B cell (primary cell): Measurements from ENCODE around the gene SZT2. TPM values are rescaled to one million over a fixed set of nuclear protein-coding genes. Genes with fewer than 3 reads are reported as not detected.

Source experiments
- ATAC-seq: fragments of 200-7000 bp; cut with Tn5 transposase; one replicate; pipeline ENCODE4 v1.10.0; 2021; ENCODE audit warnings: low read depth, mild to moderate bottlenecking, moderate number of reproducible peaks, moderate library complexity
- CTCF ChIA-PET: fragments of 350-600 bp; sonication (Branson Sonifier 250); formaldehyde crosslinking; loops from one replicate; lab custom pipeline; 2021; ENCODE audit warnings: antibody characterized with exemption, inconsistent platforms; lab: Charles Lee
- POLR2A ChIA-PET: fragments of 350-600 bp; sonication (Branson Sonifier 250); formaldehyde crosslinking; loops from one replicate; lab custom pipeline; 2021; ENCODE audit warnings: antibody characterized with exemption; lab: Charles Lee
- DNase-seq: peaks from one replicate; pipeline ENCODE4 v3.0.0; 2013
- H2AFZ ChIP-seq: 2 replicates; pipeline ENCODE4 v1.6.1; 2012; ENCODE audit warnings: mild to moderate bottlenecking, low read depth, low read length; ENCODE audit not compliant: insufficient read depth, poor library complexity, severe bottlenecking
- H3K27ac ChIP-seq, 2 donors: 1 replicate in 1 of 2; 2 replicates in 1 of 2; pipeline ENCODE4 v1.5.1; 2012 to 2013; ENCODE audit warnings: low read length in 2 of 2, mild to moderate bottlenecking in 2 of 2, moderate library complexity in 1 of 2
- H3K27me3 ChIP-seq, 4 experiments: fragments of 200-600 bp in 1 of 4; sonication (generic) in 1 of 4; replicated peaks in 1 of 4; 1 replicate in 2 of 4; 2 replicates in 2 of 4; pipeline versions ENCODE4 v1.6.1 to v1.7.0; 2013 to 2016; ENCODE audit warnings: low read length in 3 of 4, mild to moderate bottlenecking in 2 of 4, mixed read lengths in 1 of 4, moderate library complexity in 1 of 4; ENCODE audit not compliant: insufficient read depth in 4 of 4, control insufficient read depth in 3 of 4; ENCODE audit errors: control extremely low read depth in 1 of 4
- H3K36me3 ChIP-seq, 2 experiments: replicated peaks in 1 of 2; 1 replicate in 1 of 2; 2 replicates in 1 of 2; pipeline versions ENCODE4 v1.6.1 to v1.7.1; 2013; ENCODE audit warnings: low read length in 1 of 2; ENCODE audit not compliant: insufficient read depth in 2 of 2, control insufficient read depth in 1 of 2; ENCODE audit errors: control extremely low read depth in 1 of 2, extremely low read depth in 1 of 2
- H3K4me1 ChIP-seq, 2 donors: fragments of 200-600 bp in 1 of 2; sonication (generic) in 1 of 2; 1 replicate in 1 of 2; 2 replicates in 1 of 2; pipeline versions ENCODE4 v1.5.1 to v1.6.1; 2013 to 2017; ENCODE audit warnings: low read length in 2 of 2; ENCODE audit not compliant: control insufficient read depth in 2 of 2, insufficient read depth in 2 of 2
- H3K4me2 ChIP-seq: replicated peaks from 2 replicates; pipeline ENCODE3; 2012; ENCODE audit warnings: mild to moderate bottlenecking, low read depth, low read length; ENCODE audit not compliant: poor library complexity, severe bottlenecking
- H3K4me3 ChIP-seq, 5 experiments: fragments of 200-600 bp in 1 of 5; sonication (generic) in 1 of 5; 1 replicate in 3 of 5; 2 replicates in 2 of 5; pipeline versions ENCODE4 v1.5.1 to v1.7.0; 2011 to 2016; ENCODE audit warnings: low read length in 4 of 5, mild to moderate bottlenecking in 4 of 5, low read depth in 2 of 5, control low read depth in 1 of 5, moderate library complexity in 1 of 5; ENCODE audit not compliant: insufficient read depth in 1 of 5; ENCODE audit errors: control extremely low read depth in 1 of 5, extremely low read depth in 1 of 5
- H3K79me2 ChIP-seq: fragments of 200-600 bp; sonication (generic); one replicate; pipeline ENCODE4 v1.6.0; 2016; ENCODE audit warnings: low read length; ENCODE audit not compliant: control insufficient read depth, insufficient read depth
- H3K9ac ChIP-seq: fragments of 200-600 bp; sonication (generic); 2 replicates; pipeline ENCODE4 v1.6.1; 2017; ENCODE audit warnings: mild to moderate bottlenecking, low read length, moderate library complexity
- H3K9me3 ChIP-seq, 3 donors: one replicate each; pipeline versions ENCODE4 v1.6.1 to v1.7.1; 2013; ENCODE audit warnings: low read length in 2 of 3; ENCODE audit not compliant: control insufficient read depth in 2 of 3, insufficient read depth in 1 of 3; ENCODE audit errors: control extremely low read depth in 1 of 3
- H4K20me1 ChIP-seq: 2 replicates; pipeline ENCODE4 v1.6.0; 2012; ENCODE audit warnings: mild to moderate bottlenecking, low read length; ENCODE audit not compliant: insufficient read depth, control insufficient read depth, poor library complexity, severe bottlenecking
- H3K27ac Mint-ChIP-seq: one replicate; pipeline ENCODE4 v1.8.0; 2021; ENCODE audit warnings: mixed read lengths
- H3K27me3 Mint-ChIP-seq: one replicate; pipeline ENCODE4 v1.8.0; 2021; ENCODE audit warnings: mixed read lengths
- H3K4me1 Mint-ChIP-seq: one replicate; pipeline ENCODE4 v1.8.0; 2021; ENCODE audit warnings: mixed read lengths
- H3K4me3 Mint-ChIP-seq: one replicate; pipeline ENCODE4 v1.8.0; 2021; ENCODE audit warnings: mixed read lengths
- H3K9me3 Mint-ChIP-seq: one replicate; pipeline ENCODE4 v1.8.0; 2022; ENCODE audit warnings: mixed read lengths; ENCODE audit not compliant: insufficient read depth
- EZH2 ChIP-seq: IDR thresholded peaks from 2 replicates; pipeline ENCODE4 v1.6.1; 2012; ENCODE audit warnings: borderline replicate concordance, low read depth, mild to moderate bottlenecking, moderate library complexity, low read length; ENCODE audit not compliant: insufficient read depth, poor library complexity, severe bottlenecking
- WGBS: methylation state at CpG from one replicate; pipeline ENCODE4 v1.1.5; 2013; ENCODE audit warnings: missing lambda C conversion rate; ENCODE audit not compliant: insufficient coverage; 5-methylcytosine and 5-hydroxymethylcytosine counted together
- intact Hi-C: fragments of 100-400 bp; cut with micrococcal nuclease; formaldehyde crosslinking; loops from one replicate; pipeline ENCODE4 v1.10.0; 2022
- polyA plus RNA-seq: library from polyadenylated mRNA; depleted of rRNA; stranded (reverse); fragments of >200 nt; gene quantifications from 2 replicates; pipeline ENCODE4 v1.2.3, GENCODE V29; 2012
- total RNA-seq, 2 donors: library from RNA; stranded (reverse); fragments of 120-200 nt in 1 of 2; gene quantifications; 1 replicate in 1 of 2; 2 replicates in 1 of 2; pipeline versions ENCODE4 v1.2.3 to v1.2.4, GENCODE V29; 2013 to 2022
- TF ChIP-seq, protein P1 (sequence below): fragments of 200-600 bp; IDR thresholded peaks from one replicate; pipeline ENCODE4 v1.8.0; 2022; ENCODE audit warnings: antibody characterized with exemption, mild to moderate bottlenecking

SZT2 gene
- total and polyA plus RNA-seq, 2 donors (not counting 1 experiment from before 2014, with no cell fraction given): 41.4 to 197 TPM

DNA sequence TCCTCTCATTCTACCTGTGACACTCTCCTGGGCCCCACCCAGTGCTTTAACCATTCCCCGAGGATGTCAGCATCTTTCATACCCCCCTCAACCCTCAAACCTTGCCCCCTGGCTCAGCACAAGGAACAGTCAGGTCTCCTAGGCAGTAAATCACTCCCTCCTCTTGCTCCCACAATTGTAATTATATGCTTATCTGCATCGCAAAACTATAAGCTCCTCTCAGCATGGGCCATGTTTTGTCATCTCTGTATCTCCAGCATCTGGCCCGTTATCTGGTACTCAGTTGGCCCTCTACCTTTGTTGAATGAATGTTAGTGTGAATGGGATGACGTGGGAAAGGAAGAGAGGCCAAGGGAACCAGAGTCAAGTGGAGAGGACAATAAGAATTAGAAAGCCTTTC is 19.1 kb upstream of the SZT2 start:
- H3K4me1 Mint-ChIP-seq: peaks cover 38% of the 10 kb centered on the region
- Histone ChIP-seq H3K4me3 (no peak overlapping the region), H4K20me1 (peaks cover 23% of the 10 kb centered on the region), H3K9ac (no peak overlapping the region), H3K79me2 (peaks cover 46% of the 10 kb centered on the region), H3K4me1 (peaks cover 18 to 24% of the 10 kb centered on the region in 2 donors), H3K27ac (no peak overlapping the region), H3K9me3 (no peaks in the 10 kb centered on the region), H3K27me3 (no peaks in the 10 kb centered on the region), H3K4me2 (no peak overlapping the region), H2AFZ (no peak overlapping the region), H3K36me3 (peaks cover 0 to 2% of the 10 kb centered on the region in 2 experiments)
- DNase-seq (no peak), ATAC-seq (no peak)
- TF ChIP-seq EZH2: no peak
- TF ChIP-seq, protein P1, sequence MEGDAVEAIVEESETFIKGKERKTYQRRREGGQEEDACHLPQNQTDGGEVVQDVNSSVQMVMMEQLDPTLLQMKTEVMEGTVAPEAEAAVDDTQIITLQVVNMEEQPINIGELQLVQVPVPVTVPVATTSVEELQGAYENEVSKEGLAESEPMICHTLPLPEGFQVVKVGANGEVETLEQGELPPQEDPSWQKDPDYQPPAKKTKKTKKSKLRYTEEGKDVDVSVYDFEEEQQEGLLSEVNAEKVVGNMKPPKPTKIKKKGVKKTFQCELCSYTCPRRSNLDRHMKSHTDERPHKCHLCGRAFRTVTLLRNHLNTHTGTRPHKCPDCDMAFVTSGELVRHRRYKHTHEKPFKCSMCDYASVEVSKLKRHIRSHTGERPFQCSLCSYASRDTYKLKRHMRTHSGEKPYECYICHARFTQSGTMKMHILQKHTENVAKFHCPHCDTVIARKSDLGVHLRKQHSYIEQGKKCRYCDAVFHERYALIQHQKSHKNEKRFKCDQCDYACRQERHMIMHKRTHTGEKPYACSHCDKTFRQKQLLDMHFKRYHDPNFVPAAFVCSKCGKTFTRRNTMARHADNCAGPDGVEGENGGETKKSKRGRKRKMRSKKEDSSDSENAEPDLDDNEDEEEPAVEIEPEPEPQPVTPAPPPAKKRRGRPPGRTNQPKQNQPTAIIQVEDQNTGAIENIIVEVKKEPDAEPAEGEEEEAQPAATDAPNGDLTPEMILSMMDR: no peak
- no peaks in the 10 kb centered on the region for H3K27me3 Mint-ChIP-seq
- peak overlapping the region; percentile 5 for H3K4me3 Mint-ChIP-seq
- H3K27ac Mint-ChIP-seq: peak overlapping the region; percentile 8
- H3K9me3 Mint-ChIP-seq: no peaks in the 10 kb centered on the region
- ChIA-PET CTCF (interaction anchor here (0.7 to 1.2 kb wide), 2 partner anchors 124 to 601 kb away, joined by 3 read pairs; no protein-coding TSS in a partner anchor), POLR2A (interaction anchor here (1.1 kb wide), 1 partner anchor 12 kb away, joined by 3 read pairs; the partner anchor contains the start of gene CDC20)
- 100% methylated on average over 2 of the region's 4 CpGs for WGBS
- intact Hi-C loops: no loop called here

DNA sequence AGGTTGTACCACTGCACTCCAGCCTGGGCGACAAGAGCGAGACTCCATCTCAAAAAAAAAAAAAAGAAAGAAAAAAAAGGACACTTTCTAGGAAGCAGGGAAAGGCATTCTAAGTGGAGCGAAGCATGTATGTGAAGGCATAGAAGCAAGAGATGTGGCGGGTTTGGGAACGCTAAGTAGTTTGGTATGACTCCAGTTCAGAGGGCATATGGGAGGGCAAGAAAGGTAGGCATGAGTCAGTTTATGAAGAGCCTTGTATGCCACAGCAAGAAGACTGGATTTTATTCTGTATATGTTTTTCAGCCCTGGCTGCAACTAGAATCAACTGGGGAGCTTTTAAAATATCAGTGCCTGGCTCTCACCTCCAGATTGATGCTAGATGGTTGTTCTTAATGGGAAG is 17.5 kb upstream of the SZT2 start:
- Mint-ChIP-seq H3K27me3 (no peaks in the 10 kb centered on the region), H3K9me3 (no peaks in the 10 kb centered on the region), H3K4me3 (no peak overlapping the region), H3K27ac (no peak overlapping the region), H3K4me1 (peaks cover 23% of the 10 kb centered on the region)
- Histone ChIP-seq H3K9me3 (no peaks in the 10 kb centered on the region), H2AFZ (no peak overlapping the region), H3K9ac (no peak overlapping the region), H3K27ac (no peak overlapping the region), H3K4me1 (peaks cover 6 to 9% of the 10 kb centered on the region in 2 donors), H3K79me2 (peaks cover 30% of the 10 kb centered on the region), H3K27me3 (no peaks in the 10 kb centered on the region), H3K4me2 (no peak overlapping the region), H3K4me3 (no peak overlapping the region), H4K20me1 (peaks cover 10% of the 10 kb centered on the region), H3K36me3 (no peaks in the 10 kb centered on the region)
- TF ChIP-seq, protein P1: no peak
- TF ChIP-seq EZH2: no peak
- 100% methylated on average over 2 of the region's 5 CpGs for WGBS
- DNase-seq: no peak
- ATAC-seq: no peak
- intact Hi-C loops: no loop called here
- ChIA-PET CTCF (no interaction called here), POLR2A (no interaction called here)
